ENCODE data around the gene SLC25A41.
A peak's percentile ranks its signal among the peaks of the same experiment; 100 is the strongest.

Gene SLC25A41

GRCh38 chr19:6481541-6482342 is 48.2 kb upstream of the SLC25A41 start, which contains the start of gene DENND1C:
TSS of gene DENND1C (minus strand) at chr19:6481787. CDS start at chr19:6481695, 92 bp downstream.
- H3F3A ChIP-seq (ENCODE audit: insufficient read depth), result no peaks in the 10 kb centered on the region
- H3K79me2 ChIP-seq (ENCODE audit: insufficient read depth, low read length), result peaks cover 4% of the 10 kb centered on the region; the same call in 1 of the 2 replicates
- peak within 1 kb of the TSS; percentile 57 for H3K27ac ChIP-seq (ENCODE audit: low read depth, low read length)
- H4K20me1 ChIP-seq (ENCODE audit: low read depth, low read length), result no peaks in the 10 kb centered on the region
- H3K36me3 ChIP-seq (ENCODE audit: low read length), result no peaks in the 10 kb centered on the region
- peak within 1 kb of the TSS; percentile 78 for H3K4me2 ChIP-seq (ENCODE audit: low read depth, low read length, poor library complexity, severe bottlenecking)
- H3K27me3 ChIP-seq (ENCODE audit: low read length), result no peaks in the 10 kb centered on the region
- peak within 1 kb of the TSS; percentile 76 for H3K9ac ChIP-seq (ENCODE audit: low read length)
- TF ChIP-seq CTCF (IDR thresholded peaks at IDR 0.05; ENCODE audit: insufficient read depth, low read length, poor library complexity, severe bottlenecking), result no peak
- no peak for TF ChIP-seq EZH2phosphoT487 (conservative IDR thresholded peaks at IDR 0.05; ENCODE audit: low read length)
- peak within 1 kb of the TSS; percentile 87 for H2AFZ ChIP-seq (ENCODE audit: low read depth, low read length, severe bottlenecking)
- H3K9me3 ChIP-seq (ENCODE audit: insufficient read depth, low read length), result no peaks in the 10 kb centered on the region
- peak within 1 kb of the TSS; percentile 55 for H3K4me3 ChIP-seq (ENCODE audit: insufficient read depth, low read length, poor library complexity, severe bottlenecking)
- H3K9me2 ChIP-seq (replicated peaks; ENCODE audit: insufficient read depth, low read length), result no peaks in the 10 kb centered on the region

GRCh38 chr19:6480848-6481415 is 47.4 kb upstream of the SLC25A41 start:
- Histone ChIP-seq H3K9me3 (ENCODE audit: insufficient read depth, low read length) (no peaks in the 10 kb centered on the region), H3F3A (ENCODE audit: insufficient read depth) (no peaks in the 10 kb centered on the region), H4K20me1 (ENCODE audit: low read depth, low read length) (no peaks in the 10 kb centered on the region), H3K27ac (ENCODE audit: low read depth, low read length) (peak overlapping the region; percentile 57), H3K36me3 (ENCODE audit: low read length) (no peaks in the 10 kb centered on the region), H3K79me2 (ENCODE audit: insufficient read depth, low read length) (peaks cover 4% of the 10 kb centered on the region; the same call in 1 of the 2 replicates), H3K4me3 (ENCODE audit: insufficient read depth, low read length, poor library complexity, severe bottlenecking) (peak overlapping the region; percentile 55), H2AFZ (ENCODE audit: low read depth, low read length, severe bottlenecking) (peak overlapping the region; percentile 87), H3K9ac (ENCODE audit: low read length) (peak overlapping the region; percentile 76), H3K9me2 (replicated peaks; ENCODE audit: insufficient read depth, low read length) (no peaks in the 10 kb centered on the region), H3K27me3 (ENCODE audit: low read length) (no peaks in the 10 kb centered on the region), H3K4me2 (ENCODE audit: low read depth, low read length, poor library complexity, severe bottlenecking) (peak overlapping the region; percentile 78)
- TF ChIP-seq EZH2phosphoT487 (conservative IDR thresholded peaks at IDR 0.05; ENCODE audit: low read length), result no peak
- no peak for TF ChIP-seq CTCF (IDR thresholded peaks at IDR 0.05; ENCODE audit: insufficient read depth, low read length, poor library complexity, severe bottlenecking)

- H3K4me3 ChIP-seq (ENCODE audit: insufficient read depth, low read length, poor library complexity, severe bottlenecking), result no peak overlapping the region
- TF ChIP-seq EZH2phosphoT487 (conservative IDR thresholded peaks at IDR 0.05; ENCODE audit: low read length), result no peak
- TF ChIP-seq CTCF (IDR thresholded peaks at IDR 0.05; ENCODE audit: insufficient read depth, low read length, poor library complexity, severe bottlenecking), result no peak
- no peaks in the 10 kb centered on the region for H3F3A ChIP-seq (ENCODE audit: insufficient read depth)
- peaks cover 4% of the 10 kb centered on the region; the same call in 1 of the 2 replicates for H3K79me2 ChIP-seq (ENCODE audit: insufficient read depth, low read length)
- no peaks in the 10 kb centered on the region for H3K9me3 ChIP-seq (ENCODE audit: insufficient read depth, low read length)
- H2AFZ ChIP-seq (ENCODE audit: low read depth, low read length, severe bottlenecking), result no peak overlapping the region
- H3K9me2 ChIP-seq (replicated peaks; ENCODE audit: insufficient read depth, low read length), result no peaks in the 10 kb centered on the region
- no peaks in the 10 kb centered on the region for H3K36me3 ChIP-seq (ENCODE audit: low read length)
- H3K27ac ChIP-seq (ENCODE audit: low read depth, low read length), result no peak overlapping the region
- no peak overlapping the region for H3K4me2 ChIP-seq (ENCODE audit: low read depth, low read length, poor library complexity, severe bottlenecking)
- H3K9ac ChIP-seq (ENCODE audit: low read length), result no peak overlapping the region
- H4K20me1 ChIP-seq (ENCODE audit: low read depth, low read length), result no peaks in the 10 kb centered on the region
- H3K27me3 ChIP-seq (ENCODE audit: low read length), result no peaks in the 10 kb centered on the region
These were observed 46.4 kb upstream of the SLC25A41 start for GRCh38 chr19:6479836-6480398.

Measured in SU-DHL-6 (cell line).